Occipital lobe (tissue), 2 donors: ENCODE data around the gene ODAD3. TPM values are rescaled to one million over a fixed set of nuclear protein-coding genes. Genes with fewer than 3 reads are reported as not detected.
"Not testable (repeated sequence)": the region's sequence is repeated elsewhere in the genome, so short reads cannot be mapped to it uniquely, and the experiment has no call there.

Source experiments
- DNase-seq: peaks from one replicate; lab custom pipeline; 2025; lab: John Stamatoyannopoulos, UW
- total RNA-seq: library from RNA; depleted of rRNA; stranded (reverse); fragments of >200 nt; gene quantifications from one replicate; pipeline ENCODE4 v1.2.3, GENCODE V29; 2014

ODAD3 gene
- total RNA-seq, 1 donor from 2014 or later = 0.47 TPM

DNA sequence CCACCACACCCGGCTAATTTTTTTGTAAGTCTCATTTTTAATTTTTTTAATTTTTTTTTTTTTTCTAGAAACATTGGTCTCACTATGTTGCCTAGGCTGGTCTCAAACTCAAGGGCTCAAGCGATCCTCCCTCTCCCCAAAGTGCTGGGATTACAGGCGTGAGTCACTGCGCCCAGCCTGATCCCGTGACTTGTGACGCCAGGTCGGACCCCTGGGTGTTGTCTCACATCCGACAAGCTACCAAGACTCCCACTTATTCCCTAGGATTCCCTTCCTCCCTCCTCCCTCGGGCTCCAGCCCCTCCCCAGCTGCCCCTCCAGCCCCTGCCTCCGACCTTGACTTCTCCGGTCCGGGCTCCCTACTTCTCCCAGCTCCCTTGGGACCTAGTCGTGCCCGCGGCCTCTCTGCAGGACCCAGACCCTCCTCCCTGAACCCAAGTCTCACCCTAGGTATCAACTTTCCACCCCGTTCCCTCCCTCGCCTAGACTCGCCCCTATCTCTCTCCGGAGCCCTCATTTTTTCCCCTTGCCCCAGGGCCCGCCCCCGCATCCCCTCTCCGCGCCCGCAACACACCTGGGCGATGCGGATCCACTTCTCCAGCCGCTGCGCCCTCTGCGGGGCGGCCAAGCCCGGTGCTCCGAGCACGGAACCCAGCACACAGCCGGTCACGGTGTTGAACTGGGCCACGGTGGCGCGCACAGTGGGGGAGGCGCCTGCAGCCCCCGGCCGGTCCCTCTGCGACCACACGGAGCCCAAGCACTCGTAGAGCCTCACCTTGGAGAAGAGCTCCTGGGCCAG lies 28.9 kb downstream of the ODAD3 start:
- DNase-seq = no peak

DNA sequence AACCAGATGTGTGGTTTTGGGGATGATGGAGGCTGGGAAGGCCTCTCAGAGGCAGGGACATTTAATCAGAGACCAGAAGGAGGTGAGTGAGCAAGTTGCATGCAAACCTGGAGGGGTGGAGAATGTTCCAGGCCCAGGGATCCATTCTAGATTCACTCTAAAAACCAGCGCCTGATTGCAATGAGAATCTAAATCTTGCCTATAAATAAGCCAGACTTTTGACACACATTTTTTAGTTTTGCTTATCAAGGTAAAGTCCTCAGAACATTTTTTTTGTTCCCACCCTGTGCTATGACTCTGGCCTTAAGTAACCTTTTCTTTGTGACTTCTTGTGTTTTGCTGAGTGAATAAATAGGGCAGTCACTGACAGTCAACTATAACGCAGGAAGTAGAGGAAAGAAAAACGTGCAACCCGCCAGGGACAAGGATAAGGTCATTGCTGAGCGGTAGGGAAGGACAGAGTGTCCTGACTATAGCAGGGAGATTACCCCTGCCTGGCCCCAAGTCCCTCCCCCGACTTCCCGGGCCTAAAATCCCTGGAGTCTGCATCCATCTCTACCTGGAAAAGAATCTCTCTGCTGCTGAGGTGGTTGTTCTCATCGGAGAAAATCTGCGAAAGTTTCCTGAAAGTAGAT lies 30.2 kb downstream of the ODAD3 start:
- no peak for DNase-seq

DNA sequence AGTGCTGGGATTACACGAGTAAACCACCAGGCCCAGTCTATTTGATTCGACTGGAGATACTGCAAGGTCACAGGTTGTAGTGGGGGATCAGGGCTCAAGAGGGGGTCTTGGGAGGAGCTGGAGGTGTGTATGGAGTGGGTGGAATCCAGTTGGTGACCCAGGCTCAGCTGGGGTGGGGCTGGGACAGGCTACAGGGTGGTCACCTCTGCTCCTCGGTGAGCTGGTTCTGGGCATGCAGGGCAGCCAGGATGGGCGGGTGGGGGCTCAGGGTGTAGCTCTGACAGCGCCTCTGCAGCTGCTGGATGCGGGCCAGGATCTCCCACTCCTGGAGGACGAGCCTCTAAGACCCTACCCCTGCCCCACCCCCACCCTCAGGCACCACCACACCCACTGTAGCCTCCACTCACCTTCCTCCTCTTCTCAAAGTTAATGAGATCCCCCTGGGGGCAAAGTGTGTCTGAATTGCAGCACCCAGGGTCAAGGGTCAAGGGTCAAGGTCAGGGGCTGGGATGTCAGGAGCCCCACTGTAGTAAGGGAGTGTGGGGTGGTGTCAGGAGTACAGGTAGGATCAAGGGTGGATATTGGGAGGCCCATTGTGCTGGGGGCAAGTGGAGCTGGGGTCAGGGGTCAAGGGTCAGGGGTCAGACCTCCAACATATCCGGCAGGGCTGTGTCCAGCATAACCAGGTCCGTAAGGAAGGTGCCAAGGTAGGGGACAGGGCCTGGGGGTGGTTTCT lies 32.9 kb downstream of the ODAD3 start:
- no peak for DNase-seq

DNA sequence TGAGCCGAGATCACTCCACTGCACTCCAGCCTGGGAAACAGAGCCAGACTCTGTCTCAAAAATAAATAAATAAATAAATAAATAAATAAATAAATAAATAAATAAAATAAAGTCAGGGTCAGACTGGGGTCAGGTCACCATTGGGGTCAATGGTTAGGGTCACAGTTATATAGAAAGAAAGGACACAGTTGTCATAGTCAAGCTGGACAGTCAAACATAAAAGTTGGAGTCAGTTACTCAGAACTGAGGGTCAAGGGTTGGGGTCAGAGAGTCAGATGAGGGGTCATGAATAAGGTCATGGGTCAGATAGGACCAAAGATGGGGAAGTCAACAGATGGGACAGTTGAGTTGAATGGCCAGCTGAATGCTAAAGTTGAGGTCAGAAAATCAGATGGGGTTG lies 34.1 kb downstream of the ODAD3 start:
- no peak for DNase-seq

DNA sequence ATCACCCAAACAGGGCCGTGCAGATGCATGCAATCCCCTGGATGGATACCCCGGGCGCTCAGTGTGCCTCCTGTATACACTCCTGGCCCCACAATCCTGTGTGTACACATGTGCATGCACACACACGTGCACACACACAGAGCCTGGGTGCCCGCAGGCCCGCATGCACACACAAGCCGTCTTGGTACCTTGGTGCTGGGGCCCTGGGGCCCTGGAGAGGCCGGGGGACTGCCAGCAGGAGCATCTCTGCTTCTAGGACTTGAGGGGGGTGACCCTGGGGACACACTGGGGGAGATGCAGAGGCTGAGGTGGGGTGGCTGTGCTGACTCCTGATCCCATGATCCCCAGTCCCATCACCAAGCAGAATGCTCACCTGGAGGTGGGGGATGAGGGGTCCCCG lies 35.3 kb downstream of the ODAD3 start:
- DNase-seq = no peak

DNA sequence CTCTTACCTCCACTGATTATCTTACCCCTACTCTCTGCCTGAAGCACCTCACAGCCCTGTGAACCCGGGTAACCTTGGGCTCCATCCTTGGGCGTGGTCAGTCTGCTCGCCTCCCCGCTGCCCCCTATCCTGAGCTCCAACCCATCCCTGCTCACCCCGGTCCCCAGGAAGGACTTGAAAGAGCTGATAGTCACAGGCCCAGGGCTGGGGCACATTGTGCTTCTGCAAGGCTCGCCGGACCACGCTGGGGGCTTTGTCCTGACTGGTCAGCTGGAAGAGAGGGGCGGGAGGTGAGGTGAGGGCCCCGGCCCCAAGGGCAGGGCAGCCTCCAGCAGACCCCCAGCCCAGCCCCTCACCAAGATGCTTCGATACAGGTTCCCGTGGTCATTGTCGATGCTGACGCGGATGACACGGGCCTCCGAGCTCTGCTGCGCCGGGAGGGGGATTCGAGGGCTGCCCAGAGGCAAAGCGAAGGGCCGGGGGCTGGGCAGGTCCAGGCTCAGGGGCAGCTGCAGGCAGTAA lies 37.8 kb downstream of the ODAD3 start:
- DNase-seq = no peak

DNA sequence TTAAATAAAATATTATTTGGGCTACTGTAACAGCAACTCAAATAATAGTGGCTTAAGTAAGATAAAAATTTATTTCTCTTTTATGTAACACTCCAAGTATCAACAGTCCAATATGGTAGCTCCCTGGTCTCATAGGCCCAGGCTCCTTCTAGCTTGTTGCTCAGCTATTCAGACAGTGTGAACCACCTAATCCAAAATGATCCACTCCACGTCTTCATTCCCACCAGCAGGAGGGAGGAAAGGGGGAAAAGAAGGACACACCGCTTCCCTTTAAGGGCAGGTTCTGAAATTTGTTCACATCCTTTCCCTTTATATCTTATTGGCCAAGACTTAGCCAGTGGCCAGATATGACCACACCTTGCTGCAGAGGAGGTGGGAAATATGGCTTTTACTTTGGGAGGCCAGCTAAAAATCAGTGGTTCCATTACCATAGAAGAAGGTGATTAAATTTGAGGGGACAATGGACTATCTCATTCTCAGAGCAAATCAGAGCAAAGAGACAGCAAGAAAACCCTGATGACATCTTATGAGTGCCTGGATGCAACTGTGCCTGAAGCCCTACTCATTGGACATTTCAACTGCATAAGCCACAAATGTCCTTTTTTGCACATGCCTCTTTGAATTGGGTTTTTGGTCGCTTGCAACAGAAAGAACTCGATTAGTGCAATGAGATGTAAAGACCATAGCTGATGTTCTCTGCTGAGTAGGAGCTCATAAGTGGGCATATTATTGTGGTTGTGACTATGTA lies 43.8 kb downstream of the ODAD3 start:
- no peak for DNase-seq

DNA sequence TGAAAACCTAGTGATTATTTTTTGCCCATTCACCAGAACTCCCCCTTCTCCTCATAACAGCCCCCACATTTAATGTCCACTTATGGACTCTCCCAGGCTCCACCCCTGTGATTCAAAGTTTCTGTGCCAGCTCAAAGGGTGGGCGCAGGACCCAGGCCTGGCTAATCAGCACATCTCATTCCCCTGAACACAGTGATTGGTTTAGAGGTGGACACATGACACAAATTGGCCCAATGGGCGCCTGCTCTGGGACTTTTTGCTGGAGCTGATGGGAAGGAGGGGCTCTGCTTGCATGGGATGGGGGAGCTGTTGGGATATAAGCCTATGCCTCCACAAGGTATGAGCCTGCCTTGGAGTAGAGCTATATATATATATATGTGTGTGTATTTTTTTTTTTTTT lies 44.6 kb downstream of the ODAD3 start:
- no peak for DNase-seq

DNA sequence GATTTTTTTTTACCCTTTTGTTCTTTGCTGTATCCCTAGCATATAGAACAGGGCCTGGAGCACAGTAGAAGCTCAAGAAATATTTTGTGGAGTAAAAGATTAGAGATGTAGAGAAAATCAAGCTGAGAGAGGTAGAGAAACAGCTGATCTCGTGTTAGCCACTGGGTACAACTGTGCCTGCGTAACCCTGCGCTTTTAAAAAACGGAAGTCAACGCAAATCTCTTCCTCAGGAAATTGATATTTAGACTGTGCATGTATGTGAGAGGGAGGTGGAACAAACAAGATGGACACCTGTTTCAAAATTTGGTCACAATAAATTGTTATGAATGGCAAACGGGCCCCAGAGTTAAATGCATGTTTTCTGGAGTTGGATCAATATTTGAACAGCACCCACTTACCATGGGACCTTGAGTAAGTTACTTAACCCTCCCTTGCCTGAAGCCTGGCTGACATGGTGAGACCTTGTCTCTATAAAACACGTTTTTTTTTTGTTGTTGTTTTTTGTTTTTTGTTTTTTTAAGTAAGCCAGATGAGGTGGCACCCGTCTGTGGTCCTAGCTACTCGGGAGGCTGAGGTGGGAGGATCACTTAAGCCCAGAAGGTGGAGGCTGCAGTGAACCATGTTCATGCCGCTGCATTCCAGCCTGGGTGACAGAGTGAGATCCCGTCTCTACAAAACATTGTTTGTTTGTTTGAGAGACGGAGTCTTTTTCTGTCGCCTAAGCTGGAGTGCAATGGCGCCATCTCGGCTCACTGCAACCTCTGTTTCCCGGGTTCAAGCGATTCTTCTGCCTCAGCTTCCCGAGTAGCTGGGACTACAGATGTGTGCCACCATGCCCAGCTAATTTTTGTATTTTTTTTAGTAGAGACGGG lies 47.5 kb downstream of the ODAD3 start:
- no peak for DNase-seq

DNA sequence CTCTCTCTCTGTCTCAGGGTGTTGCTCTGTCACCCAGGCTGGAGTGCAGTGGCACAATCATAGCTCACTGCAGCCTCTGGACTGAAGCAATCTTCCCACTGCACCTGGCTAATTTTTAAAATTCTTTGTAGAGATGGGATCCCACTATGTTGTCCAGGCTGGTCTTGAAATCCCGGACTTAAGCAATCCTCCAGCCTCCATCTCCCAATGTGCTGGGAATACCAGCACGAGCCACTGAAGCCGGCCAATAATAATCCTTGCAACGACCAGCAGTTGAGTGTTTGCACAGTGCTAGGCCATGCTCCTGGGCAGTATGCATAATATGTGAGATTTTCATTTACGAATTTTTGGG lies 50.2 kb downstream of the ODAD3 start:
- DNase-seq = no peak

DNA sequence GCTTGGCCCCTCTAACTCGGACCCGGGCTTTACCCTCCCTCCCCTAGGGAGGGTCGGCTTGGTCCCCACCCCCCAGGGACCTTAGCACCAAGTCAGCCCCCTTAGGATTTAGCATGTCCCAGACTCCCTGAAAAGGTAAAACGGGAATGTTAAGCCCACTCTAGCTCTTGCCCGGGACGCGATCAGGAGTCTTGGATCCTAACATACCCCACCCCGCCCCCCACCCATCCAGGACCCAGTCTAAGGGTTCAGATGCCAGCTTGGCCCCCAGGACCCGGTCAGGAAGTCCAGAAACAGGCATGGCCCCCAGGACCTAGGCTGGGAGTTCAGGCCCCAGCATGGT lies 51.2 kb downstream of the ODAD3 start:
- DNase-seq = no peak

DNA sequence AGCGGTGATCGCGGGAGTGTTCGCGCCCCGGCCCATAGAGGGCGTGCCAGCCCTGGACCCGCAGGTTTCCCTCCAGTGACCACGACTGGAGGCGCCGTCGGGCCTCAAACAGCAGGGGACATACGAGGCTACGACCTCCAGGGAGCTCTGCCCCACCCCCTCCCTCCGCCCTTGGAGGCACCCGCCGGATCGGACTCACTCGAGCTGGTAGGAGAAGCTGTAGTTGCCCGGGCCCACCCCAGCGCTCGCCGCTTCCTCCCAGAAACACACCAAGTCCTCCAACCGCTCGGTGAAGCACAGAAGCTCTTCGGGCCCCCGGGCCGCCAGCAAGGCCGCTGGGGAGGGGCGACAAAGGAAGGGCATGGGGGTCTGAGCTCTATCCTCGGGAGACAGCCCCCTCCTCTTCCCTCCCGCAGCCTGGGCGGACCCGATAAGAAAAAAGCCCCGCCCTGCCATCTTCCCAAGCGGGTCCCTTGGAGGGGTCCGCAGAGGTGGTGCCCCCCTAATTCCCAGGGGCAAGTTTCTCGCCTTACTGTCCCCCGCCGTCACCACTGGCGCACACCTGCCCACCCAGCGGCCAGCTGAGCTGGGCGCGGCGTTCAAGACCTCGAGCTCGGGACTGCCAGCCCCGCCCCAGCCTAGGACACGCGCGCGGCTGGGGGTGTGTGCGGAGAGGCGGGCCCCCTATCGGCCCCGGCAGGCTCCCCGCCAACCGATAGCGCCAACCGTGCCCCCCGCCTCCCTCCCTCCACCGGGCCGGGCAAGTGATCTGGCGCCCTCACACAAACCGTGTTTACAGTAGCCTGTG lies 51.8 kb downstream of the ODAD3 start:
- DNase-seq = no peak

DNA sequence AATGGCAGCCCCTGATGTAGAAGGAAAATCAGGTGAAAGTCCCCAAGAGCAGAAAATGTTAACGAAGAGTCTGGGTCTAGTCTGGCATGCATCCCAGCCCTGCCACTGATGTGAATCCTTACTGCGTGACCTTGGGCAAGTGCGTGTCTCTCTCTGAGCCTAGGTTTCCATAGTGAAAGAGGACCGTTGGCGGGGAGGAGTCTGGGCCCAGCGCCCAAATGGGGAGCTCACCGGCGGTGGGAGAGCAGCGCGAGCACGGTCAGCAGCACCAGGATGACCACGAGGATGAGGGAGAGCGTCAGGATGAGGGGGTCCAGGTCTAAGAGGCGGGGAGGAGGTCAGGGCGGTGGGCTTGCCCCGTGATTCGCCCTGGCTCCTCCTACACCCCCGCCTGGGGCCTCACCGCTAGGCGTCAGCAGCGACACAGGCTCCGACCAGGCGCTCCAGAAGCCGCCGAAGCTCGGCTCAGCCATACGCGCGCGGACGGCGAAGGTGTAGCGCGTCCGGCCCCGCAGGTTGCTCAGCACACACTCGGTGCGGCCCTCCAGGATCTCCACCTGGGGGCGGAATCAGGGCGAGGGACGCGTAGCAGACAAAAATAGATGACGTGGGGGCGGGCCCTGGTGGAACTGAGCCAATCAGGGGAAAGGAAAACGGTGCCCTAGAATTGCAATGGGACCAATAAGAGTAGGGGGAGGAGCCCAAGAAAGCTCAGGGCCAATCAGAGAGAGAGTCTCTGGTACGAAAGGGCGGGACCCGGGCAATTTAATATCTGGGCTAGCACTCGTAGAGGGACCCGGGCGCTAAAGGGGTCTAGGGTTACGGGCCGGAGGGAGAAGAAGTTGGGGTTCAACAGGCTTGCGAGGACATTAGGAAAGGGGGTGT lies 54.0 kb downstream of the ODAD3 start:
- DNase-seq = peak; percentile 89

DNA sequence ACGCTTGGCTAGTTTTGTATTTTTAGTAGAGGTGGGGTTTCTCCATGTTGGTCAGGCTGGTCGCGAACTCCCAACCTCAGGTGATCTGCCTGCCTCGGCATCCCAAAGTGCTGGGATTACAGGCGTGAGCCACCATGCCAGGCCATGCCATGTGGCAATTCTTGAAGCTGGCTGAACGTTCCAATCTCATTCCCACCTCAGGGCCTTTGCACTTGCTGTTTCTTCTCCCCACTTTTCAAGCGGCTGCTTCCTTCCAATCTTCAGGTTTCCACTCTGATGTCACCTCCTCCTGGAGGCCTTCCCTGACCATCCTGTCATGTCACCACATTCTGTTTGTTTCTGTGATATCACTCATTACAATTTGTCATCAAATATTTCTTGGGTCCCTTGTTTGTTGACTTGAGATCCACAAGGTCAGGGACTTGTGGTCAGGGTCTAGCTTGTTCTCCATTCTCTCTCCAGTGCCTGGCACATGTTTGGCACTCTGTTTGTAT lies 55.0 kb downstream of the ODAD3 start:
- no peak for DNase-seq

DNA sequence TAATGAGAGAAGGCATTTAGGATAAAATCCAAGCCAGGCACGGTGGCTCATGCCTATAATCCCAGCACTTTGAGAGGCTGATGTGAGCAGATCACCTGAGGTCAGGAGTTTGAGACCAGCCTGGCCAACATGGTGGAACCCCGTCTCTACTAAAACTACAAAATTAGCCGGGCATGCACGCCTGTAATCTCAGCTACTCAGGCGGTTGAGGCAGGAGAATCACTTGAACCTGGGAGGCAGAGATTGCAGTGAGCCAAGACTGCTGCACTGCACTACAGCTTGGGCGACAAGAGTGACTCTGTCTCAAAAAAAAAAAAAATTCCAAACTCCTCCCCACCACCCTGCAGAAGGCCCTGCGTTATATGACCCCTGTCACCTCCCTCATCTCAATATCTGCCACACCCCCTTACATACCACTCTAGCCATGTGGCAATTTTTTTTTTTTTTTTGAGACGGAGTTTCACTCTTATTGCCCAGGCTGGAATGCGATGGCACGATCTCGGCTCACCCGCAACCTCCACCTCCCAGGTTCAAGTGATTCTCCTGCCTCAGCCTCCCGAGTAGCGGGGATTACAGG lies 55.6 kb downstream of the ODAD3 start:
- DNase-seq = not testable (repeated sequence)

DNA sequence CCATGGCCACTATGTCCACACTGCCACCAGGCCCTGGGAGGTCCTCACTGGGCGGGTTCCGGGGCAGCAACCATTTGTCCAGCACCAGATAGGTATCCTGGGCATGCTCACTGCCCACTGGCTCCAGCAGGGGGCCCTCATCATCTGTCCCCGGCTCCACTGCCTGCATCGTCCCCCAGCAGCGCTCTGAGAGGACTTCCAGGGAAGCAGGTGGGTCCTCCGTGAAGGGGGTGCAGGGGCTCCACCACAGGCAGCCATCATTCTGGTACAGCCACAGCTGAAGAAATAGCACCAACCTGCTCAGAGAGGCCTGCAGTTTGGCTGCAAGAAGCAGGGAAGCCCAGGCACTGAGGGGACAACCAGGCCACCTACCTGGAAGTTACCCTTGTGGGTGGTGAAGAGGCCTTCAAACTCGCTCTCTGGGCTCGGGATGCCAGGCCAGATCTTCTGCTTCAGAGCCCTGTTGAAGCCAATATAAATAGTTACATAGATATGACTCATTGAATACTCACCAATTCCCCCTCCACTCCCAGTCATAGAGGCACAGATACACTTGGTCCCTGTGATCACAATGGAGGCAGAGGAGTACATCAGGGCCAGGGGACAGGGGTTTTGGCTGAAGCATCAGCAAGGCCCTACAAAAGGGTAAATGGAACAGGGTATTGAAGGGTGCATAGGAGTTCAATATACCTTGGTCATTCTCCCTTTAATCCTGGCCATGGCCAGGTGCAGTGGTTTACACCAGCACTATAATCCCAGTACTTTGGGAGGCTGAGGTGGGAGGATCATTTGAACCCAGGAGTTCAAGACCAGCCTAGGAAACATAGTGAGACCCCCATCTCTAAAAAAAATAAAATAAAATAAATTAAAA lies 56.4 kb downstream of the ODAD3 start:
- no peak for DNase-seq

DNA sequence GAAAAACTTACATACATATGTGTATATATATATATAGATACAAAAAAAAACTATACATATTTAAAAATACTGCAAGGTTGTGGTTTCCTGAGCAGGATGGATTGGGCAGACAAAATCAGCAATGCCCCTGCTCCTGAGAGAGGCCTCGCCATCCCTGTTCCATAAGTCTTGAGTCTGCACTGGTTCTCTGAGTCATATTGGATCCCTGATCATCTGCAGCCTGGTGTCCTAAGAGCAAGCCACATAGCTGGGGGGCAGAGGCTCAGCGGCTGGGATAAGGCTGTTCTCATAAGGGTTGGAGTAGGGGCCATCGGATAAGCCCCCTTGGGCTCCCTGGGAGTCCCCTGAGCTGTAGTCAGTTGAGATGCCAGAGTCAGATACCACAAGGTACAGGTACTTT lies 57.2 kb downstream of the ODAD3 start:
- no peak for DNase-seq
